Measurements from ENCODE around the gene PDCD4.
A peak's percentile ranks its signal among the peaks of the same experiment; 100 is the strongest.
"Not testable (repeated sequence)": the region's sequence is repeated elsewhere in the genome, so short reads cannot be mapped to it uniquely, and the experiment has no call there.

Gene PDCD4

GRCh38 chr10:110885932-110886674 is 14.4 kb downstream of the PDCD4 start:
- no peak for DNase-seq

GRCh38 chr10:110887560-110887959 is 15.8 kb downstream of the PDCD4 start:
- DNase-seq, result no peak

GRCh38 chr10:110892602-110893288 is 21.0 kb downstream of the PDCD4 start:
- DNase-seq, result no peak

- DNase-seq, result peak; percentile 66
Observed at GRCh38 chr10:110893559-110894179, 21.9 kb downstream of the PDCD4 start.

- DNase-seq, result no peak
Observed at GRCh38 chr10:110897184-110897583, 25.5 kb downstream of the PDCD4 start.

GRCh38 chr10:110898391-110898790 is 26.7 kb downstream of the PDCD4 start:
- DNase-seq, result no peak

GRCh38 chr10:110900983-110901382 is 29.3 kb downstream of the PDCD4 start:
- no peak for DNase-seq

- peak; percentile 40 for DNase-seq
Observed at GRCh38 chr10:110901954-110902819, 30.5 kb downstream of the PDCD4 start.

- peak; percentile 72 for DNase-seq
Observed at GRCh38 chr10:110903280-110904278, 31.9 kb downstream of the PDCD4 start.

GRCh38 chr10:110910138-110910537 is 38.4 kb downstream of the PDCD4 start:
- DNase-seq, result no peak

- DNase-seq, result no peak
Observed at GRCh38 chr10:110912374-110912773, 40.6 kb downstream of the PDCD4 start.

- DNase-seq, result no peak
Observed at GRCh38 chr10:110914431-110914830, 42.7 kb downstream of the PDCD4 start.

- DNase-seq, result no peak
Observed at GRCh38 chr10:110915035-110915434, 43.3 kb downstream of the PDCD4 start.

- DNase-seq, result not testable (repeated sequence)
Observed at GRCh38 chr10:110915600-110915999, 43.9 kb downstream of the PDCD4 start.

- DNase-seq, result no peak
Observed at GRCh38 chr10:110916554-110917346, 45.0 kb downstream of the PDCD4 start.

GRCh38 chr10:110918269-110918642 is 46.5 kb downstream of the PDCD4 start:
- peak; percentile 95 for DNase-seq

- no peak for DNase-seq
Observed at GRCh38 chr10:110918643-110919348, 47.1 kb downstream of the PDCD4 start, which contains the start of gene BBIP1. TSS of gene BBIP1 (minus strand) at chr10:110919180. CDS start at chr10:110918157, 1,023 bp downstream.

GRCh38 chr10:110919349-110919931 is 47.7 kb downstream of the PDCD4 start, which contains the start of gene SHOC2:
TSS of gene SHOC2 (plus strand) at chr10:110919604. CDS start at chr10:110964359, 44,755 bp downstream.
- peak; percentile 100 for DNase-seq

Data from activated CD4-positive, alpha-beta T cell treated with anti-CD3 and anti-CD28 coated beads, Interleukin-2, amount 50 U/mL, for 16 hours (primary cell).